ENCODE results near the gene CST1.

DNA sequence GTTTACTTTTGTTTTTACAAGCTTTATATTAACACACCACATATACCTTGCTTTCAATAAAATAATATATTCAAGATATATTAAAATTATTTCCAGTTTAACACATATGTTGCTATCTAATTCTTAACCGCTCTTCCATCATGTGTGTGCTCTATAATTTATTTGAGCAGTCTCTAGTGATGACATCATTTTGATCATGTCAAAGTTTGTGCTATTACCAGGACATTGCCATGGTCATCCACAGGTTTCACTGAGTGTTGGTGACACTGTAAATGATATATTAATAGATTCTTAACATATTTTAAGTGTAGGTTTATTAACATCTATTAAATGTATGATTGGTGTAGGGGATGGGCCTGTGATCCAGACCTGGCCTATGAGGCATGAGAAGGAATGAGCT is 44.8 kb downstream of the CST1 start:
- no peak for TF ChIP-seq SUZ12 (IDR thresholded peaks at IDR 0.05; ENCODE audit: extremely low read depth, insufficient read depth, insufficient read length)
- no peak for TF ChIP-seq ZNF274 (IDR thresholded peaks at IDR 0.05; ENCODE audit: low read depth, low read length)

Measured in NT2/D1 (cell line).